HG02885 (cell line): ENCODE data around the gene METTL9.

Experiments
- ATAC-seq: cut with Tn5 transposase; IDR thresholded peaks from one replicate; pipeline ENCODE4 v1.9.1; 2021; ENCODE audit warnings: mild to moderate bottlenecking; ENCODE audit not compliant: unreplicated experiment, poor library complexity

METTL9 gene

DNA sequence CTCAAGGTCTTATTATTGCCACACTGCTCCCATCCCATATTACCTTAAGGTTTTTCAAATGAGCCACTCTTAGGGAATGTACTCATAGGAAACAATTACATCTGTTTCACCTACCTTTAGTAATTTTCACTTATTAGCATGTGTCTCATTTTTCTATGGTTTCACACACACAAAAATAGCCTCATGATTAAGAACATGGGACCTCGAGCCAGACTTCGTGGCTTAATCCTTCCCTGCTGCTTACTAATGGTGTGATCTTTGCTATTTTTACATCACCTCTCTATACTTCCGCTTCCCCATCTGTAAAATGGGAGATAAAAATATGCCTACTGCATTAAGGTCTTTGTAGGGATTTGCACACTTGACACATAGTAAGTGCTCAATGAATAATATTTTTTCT, 102.9 kb downstream of the METTL9 start:
- ATAC-seq: no peak

DNA sequence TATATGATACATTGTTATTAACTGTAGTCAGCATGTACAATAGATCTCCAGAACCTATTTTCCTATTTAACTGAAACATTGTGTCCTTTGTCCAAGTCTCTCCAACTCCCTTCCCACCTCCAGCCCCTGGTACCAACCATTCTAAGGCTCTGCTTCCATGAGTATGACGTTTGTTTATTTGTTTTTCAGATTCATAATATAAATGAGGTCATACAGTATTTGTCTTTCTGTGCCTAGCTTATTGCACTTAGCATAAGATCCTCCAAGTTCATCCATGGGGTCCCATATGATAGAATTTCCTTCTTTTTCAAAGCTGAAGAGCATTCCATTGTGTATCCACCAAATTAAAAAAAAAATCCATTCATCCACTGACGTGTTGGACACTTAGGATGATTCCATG, 103.8 kb downstream of the METTL9 start:
- no peak for ATAC-seq

DNA sequence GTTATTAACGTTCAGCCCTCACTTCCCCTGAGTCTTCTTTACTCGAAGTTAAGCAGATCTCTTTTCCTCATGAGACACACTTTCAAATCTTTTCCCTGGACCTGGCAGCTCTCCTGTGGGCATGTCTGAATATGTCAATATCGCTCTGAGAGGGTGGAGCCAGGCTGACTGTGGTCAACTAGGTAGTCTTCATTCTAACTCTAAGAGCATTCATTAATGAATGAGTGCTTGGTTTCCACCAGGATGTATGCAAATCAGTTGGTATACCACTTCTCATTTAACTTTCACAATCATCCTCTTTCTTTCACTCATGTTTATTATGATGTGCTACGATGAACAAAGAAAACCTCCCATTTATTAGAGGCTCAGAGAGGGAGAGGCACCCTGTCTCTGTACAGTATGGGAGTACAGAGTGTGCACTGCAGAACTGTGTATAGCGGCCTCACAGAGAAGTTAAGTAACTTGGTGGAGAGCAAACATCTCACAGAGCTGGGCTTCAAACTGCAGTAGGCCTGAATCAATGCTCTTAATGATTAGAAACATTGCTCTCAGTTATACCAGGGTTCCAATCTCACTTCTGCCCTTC, 104.3 kb downstream of the METTL9 start:
- no peak for ATAC-seq

DNA sequence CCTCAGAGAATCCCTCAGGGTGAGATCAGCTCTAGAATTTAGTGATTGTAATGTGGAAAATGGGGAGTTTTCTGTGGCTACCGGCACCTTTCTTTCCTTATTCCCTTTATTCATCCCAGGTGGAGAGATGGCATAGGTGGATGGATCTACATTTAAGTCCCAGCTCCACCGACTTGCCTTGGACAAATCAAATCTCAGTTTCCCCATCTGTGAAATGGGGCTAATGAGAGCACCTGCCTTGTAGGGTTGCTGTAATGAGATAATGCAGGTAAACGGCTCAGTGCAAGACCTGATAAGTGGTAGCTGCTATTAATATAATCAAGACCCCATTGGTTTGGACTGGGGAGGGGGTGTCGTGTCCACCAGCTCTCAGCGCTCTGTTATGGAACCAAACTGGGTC, 104.9 kb downstream of the METTL9 start:
- no peak for ATAC-seq

DNA sequence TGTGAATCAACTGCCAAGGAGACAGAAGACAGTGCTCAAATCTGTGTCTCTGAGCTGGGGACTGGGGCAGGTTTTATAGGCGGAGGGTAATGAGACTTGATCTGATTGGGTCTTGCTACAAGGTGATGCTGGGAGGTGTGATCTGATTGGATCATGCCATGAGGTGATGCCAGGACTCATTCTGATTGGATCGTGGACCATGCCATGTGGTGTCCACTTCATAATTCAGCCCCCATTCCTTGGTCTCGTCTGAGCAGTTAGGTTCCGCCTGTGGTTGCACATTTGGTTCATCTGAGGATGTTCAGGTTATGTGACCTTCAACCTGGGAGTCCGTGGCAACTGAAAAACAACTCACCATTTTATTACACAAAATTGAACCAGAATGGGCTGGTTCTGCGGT, 105.4 kb downstream of the METTL9 start:
- no peak for ATAC-seq
